ENCODE data around the gene MICU1. TPM values are rescaled to one million over a fixed set of nuclear protein-coding genes. Genes with fewer than 3 reads are reported as not detected.

MICU1 gene
- total and polyA plus RNA-seq, 2 experiments from 2014 or later, result 27.5 to 52.3 TPM

DNA sequence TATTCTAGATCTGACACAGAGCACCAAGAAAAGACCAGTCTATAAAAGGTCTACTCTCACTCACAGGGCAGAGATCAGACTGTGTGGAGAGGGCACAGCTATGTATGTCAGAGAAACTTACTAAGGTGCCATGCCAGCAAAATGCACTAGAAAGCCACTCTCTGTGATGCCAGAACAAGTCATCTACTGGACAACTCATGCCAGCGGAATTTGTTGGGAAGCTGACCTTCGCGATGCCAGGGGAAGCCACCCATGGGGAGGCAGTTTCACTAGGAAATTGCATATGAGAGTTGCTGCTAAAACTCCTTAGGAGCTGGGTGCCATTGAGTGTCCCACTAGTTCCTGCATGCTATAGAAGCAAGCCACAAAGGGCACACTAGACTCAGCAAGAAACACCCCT lies 58.5 kb downstream of the MICU1 start (continued):
- TF ChIP-seq, protein P1, sequence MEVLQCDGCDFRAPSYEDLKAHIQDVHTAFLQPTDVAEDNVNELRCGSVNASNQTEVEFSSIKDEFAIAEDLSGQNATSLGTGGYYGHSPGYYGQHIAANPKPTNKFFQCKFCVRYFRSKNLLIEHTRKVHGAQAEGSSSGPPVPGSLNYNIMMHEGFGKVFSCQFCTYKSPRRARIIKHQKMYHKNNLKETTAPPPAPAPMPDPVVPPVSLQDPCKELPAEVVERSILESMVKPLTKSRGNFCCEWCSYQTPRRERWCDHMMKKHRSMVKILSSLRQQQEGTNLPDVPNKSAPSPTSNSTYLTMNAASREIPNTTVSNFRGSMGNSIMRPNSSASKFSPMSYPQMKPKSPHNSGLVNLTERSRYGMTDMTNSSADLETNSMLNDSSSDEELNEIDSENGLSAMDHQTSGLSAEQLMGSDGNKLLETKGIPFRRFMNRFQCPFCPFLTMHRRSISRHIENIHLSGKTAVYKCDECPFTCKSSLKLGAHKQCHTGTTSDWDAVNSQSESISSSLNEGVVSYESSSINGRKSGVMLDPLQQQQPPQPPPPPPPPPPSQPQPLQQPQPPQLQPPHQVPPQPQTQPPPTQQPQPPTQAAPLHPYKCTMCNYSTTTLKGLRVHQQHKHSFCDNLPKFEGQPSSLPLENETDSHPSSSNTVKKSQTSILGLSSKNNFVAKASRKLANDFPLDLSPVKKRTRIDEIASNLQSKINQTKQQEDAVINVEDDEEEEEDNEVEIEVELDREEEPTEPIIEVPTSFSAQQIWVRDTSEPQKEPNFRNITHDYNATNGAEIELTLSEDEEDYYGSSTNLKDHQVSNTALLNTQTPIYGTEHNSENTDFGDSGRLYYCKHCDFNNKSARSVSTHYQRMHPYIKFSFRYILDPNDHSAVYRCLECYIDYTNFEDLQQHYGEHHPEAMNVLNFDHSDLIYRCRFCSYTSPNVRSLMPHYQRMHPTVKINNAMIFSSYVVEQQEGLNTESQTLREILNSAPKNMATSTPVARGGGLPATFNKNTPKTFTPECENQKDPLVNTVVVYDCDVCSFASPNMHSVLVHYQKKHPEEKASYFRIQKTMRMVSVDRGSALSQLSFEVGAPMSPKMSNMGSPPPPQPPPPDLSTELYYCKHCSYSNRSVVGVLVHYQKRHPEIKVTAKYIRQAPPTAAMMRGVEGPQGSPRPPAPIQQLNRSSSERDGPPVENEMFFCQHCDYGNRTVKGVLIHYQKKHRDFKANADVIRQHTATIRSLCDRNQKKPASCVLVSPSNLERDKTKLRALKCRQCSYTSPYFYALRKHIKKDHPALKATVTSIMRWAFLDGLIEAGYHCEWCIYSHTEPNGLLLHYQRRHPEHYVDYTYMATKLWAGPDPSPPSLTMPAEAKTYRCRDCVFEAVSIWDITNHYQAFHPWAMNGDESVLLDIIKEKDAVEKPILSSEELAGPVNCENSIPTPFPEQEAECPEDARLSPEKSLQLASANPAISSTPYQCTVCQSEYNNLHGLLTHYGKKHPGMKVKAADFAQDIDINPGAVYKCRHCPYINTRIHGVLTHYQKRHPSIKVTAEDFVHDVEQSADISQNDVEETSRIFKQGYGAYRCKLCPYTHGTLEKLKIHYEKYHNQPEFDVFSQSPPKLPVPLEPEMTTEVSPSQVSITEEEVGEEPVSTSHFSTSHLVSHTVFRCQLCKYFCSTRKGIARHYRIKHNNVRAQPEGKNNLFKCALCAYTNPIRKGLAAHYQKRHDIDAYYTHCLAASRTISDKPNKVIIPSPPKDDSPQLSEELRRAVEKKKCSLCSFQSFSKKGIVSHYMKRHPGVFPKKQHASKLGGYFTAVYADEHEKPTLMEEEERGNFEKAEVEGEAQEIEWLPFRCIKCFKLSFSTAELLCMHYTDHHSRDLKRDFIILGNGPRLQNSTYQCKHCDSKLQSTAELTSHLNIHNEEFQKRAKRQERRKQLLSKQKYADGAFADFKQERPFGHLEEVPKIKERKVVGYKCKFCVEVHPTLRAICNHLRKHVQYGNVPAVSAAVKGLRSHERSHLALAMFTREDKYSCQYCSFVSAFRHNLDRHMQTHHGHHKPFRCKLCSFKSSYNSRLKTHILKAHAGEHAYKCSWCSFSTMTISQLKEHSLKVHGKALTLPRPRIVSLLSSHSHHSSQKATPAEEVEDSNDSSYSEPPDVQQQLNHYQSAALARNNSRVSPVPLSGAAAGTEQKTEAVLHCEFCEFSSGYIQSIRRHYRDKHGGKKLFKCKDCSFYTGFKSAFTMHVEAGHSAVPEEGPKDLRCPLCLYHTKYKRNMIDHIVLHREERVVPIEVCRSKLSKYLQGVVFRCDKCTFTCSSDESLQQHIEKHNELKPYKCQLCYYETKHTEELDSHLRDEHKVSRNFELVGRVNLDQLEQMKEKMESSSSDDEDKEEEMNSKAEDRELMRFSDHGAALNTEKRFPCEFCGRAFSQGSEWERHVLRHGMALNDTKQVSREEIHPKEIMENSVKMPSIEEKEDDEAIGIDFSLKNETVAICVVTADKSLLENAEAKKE (CRISPR knock-in tag; IDR thresholded peaks at IDR 0.05), result no peak
- TF ChIP-seq, protein P2, sequence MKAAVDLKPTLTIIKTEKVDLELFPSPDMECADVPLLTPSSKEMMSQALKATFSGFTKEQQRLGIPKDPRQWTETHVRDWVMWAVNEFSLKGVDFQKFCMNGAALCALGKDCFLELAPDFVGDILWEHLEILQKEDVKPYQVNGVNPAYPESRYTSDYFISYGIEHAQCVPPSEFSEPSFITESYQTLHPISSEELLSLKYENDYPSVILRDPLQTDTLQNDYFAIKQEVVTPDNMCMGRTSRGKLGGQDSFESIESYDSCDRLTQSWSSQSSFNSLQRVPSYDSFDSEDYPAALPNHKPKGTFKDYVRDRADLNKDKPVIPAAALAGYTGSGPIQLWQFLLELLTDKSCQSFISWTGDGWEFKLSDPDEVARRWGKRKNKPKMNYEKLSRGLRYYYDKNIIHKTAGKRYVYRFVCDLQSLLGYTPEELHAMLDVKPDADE (IDR thresholded peaks at IDR 0.05), result no peak
- no peak for TF ChIP-seq EZH2 (IDR thresholded peaks at IDR 0.05; ENCODE audit: low read depth, unreplicated experiment)
- no peak for TF ChIP-seq POLR2AphosphoS5 (IDR thresholded peaks at IDR 0.05; ENCODE audit: low read depth)
- TF ChIP-seq CTCF (conservative IDR thresholded peaks at IDR 0.05; ENCODE audit: low read depth in 2 of 2), result no peak
- TF ChIP-seq STAT1 (IDR thresholded peaks at IDR 0.05; ENCODE audit: unreplicated experiment), result no peak

DNA sequence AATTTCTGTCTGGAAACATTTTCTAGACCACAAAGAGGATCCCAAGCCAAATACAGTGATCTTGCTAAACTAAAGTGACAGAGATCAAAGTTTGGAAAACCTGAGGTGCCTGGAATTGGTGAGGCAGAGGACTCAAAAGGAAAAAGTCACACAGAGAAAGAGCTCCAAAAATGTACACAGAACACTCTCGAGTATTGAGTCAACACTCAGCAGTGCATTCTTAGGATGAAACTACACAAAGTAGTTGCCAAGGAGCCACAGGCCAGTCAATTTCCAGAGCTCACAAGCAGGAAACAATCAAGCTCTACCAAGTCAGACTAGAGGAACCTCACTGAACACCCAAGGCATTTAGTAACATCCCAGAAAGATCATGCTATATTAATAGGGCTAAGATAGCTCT lies 61.3 kb downstream of the MICU1 start:
- H3K4me1 ChIP-seq (ENCODE audit: insufficient read depth), result no peaks in the 10 kb centered on the region
- H3K4me2 ChIP-seq, result no peak overlapping the region
- H3K79me2 ChIP-seq (replicated peaks; ENCODE audit: insufficient read depth), result 0 out of 2 replicates have a peak, but pooled peaks cover 6% of the 10 kb centered on the region
- H4K20me1 ChIP-seq (replicated peaks; ENCODE audit: insufficient read depth), result no peaks in the 10 kb centered on the region; the same call in none of the 2 replicates
- H3K36me3 Mint-ChIP-seq (ENCODE audit: low read depth), result peaks cover 56% of the 10 kb centered on the region
- H3K4me1 Mint-ChIP-seq, result no peaks in the 10 kb centered on the region
- H3K9me3 Mint-ChIP-seq, result peaks cover 7% of the 10 kb centered on the region
- H3K4me3 ChIP-seq, result no peak overlapping the region
- no peaks in the 10 kb centered on the region for H3K9me2 ChIP-seq (ENCODE audit: insufficient read depth)
- no peak overlapping the region for H3K27ac ChIP-seq (ENCODE audit: low read depth)
- H3K27me3 ChIP-seq (ENCODE audit: insufficient read depth), result no peaks in the 10 kb centered on the region
- peaks cover 15% of the 10 kb centered on the region for H3K36me3 ChIP-seq (ENCODE audit: insufficient read depth)
- H2AFZ ChIP-seq, result no peak overlapping the region
- ATAC-seq, result no peak
- H3K27me3 Mint-ChIP-seq (ENCODE audit: insufficient read depth, low read depth, poor library complexity), result no peaks in the 10 kb centered on the region
- DNase-seq (ENCODE audit: low spot score), result no peak
- no peaks in the 10 kb centered on the region for H3F3A ChIP-seq (replicated peaks; ENCODE audit: low read depth)
- no peak overlapping the region for H3K4me3 Mint-ChIP-seq
- no peak overlapping the region for H3K27ac Mint-ChIP-seq
- TF ChIP-seq, protein P1 (CRISPR knock-in tag; IDR thresholded peaks at IDR 0.05), result no peak
- no peak for TF ChIP-seq EZH2 (IDR thresholded peaks at IDR 0.05; ENCODE audit: low read depth, unreplicated experiment)

Data from GM23338 (cell line).